PC-3 (cell line): Measurements from ENCODE around the gene OR2J1. TPM values are rescaled to one million over a fixed set of nuclear protein-coding genes. Genes with fewer than 3 reads are reported as not detected.
A peak's percentile ranks its signal among the peaks of the same experiment; 100 is the strongest.

Source experiments
- ATAC-seq: fragments of 200-7000 bp; cut with Tn5 transposase; 2 replicates; pipeline ENCODE4 v1.9.1; 2020; ENCODE audit warnings: mild to moderate bottlenecking, moderate library complexity
- BruUV-seq: library from RNA; stranded (reverse); fragments of 400-500 nt; replicated peaks from 2 replicates; lab custom pipeline; 2021; lab: Mats Ljungman, UMichigan
- CTCF ChIA-PET: fragments of 300-600 bp; sonication (Branson Sonifier 250); formaldehyde crosslinking; loops from one replicate; lab custom pipeline; 2022; ENCODE audit warnings: antibody characterized with exemption; lab: Charles Lee
- POLR2A ChIA-PET: fragments of 300-600 bp; sonication (Branson Sonifier 250); formaldehyde crosslinking; loops from one replicate; lab custom pipeline; 2022; ENCODE audit warnings: antibody characterized with exemption; ENCODE audit not compliant: unreplicated experiment; lab: Charles Lee
- DNase-seq: peaks from one replicate; pipeline ENCODE4 v3.0.0-alpha.2; 2015
- H2AFZ ChIP-seq: fragments of 300-600 bp; sonication (generic); 2 replicates; pipeline ENCODE4 v1.6.0; 2016; ENCODE audit warnings: antibody characterized with exemption, low read length
- H3F3A ChIP-seq: fragments of 300-600 bp; sonication (generic); one replicate; pipeline ENCODE4 v1.6.0; 2017; ENCODE audit warnings: antibody characterized with exemption, low read length, control low read depth, mild to moderate bottlenecking; ENCODE audit not compliant: unreplicated experiment
- H3K27ac ChIP-seq: fragments of 300-600 bp; sonication (generic); 2 replicates; pipeline ENCODE4 v1.5.1; 2016; ENCODE audit warnings: mild to moderate bottlenecking, low read length
- H3K27me3 ChIP-seq: fragments of 300-600 bp; sonication (generic); 2 replicates; pipeline ENCODE4 v1.6.1; 2016; ENCODE audit warnings: low read length, mixed read lengths
- H3K36me3 ChIP-seq: fragments of 300-600 bp; sonication (generic); 2 replicates; pipeline ENCODE4 v1.6.1; 2016; ENCODE audit warnings: low read depth, mixed run types, low read length, mixed read lengths
- H3K4me1 ChIP-seq: fragments of 300-600 bp; sonication (generic); 2 replicates; pipeline ENCODE4 v1.5.1; 2016; ENCODE audit warnings: low read length; ENCODE audit not compliant: insufficient read depth
- H3K4me2 ChIP-seq: fragments of 300-600 bp; sonication (generic); 2 replicates; pipeline ENCODE4 v1.6.0; 2016; ENCODE audit warnings: low read length
- H3K4me3 ChIP-seq: fragments of 300-600 bp; sonication (generic); 2 replicates; pipeline ENCODE4 v1.5.1; 2016; ENCODE audit warnings: mild to moderate bottlenecking, low read length, mixed read lengths
- H3K79me2 ChIP-seq: fragments of 300-600 bp; sonication (generic); 2 replicates; pipeline ENCODE4 v1.6.1; 2017; ENCODE audit warnings: low read length, mixed read lengths
- H3K9ac ChIP-seq: fragments of 300-600 bp; sonication (generic); 2 replicates; pipeline ENCODE4 v1.6.0; 2016; ENCODE audit warnings: mild to moderate bottlenecking, low read length
- H3K9me2 ChIP-seq: fragments of 300-600 bp; sonication (generic); replicated peaks from 2 replicates; pipeline ENCODE4 v1.6.1; 2016; ENCODE audit warnings: mixed run types, low read length, mixed read lengths
- H3K9me3 ChIP-seq: fragments of 300-600 bp; sonication (generic); 2 replicates; pipeline ENCODE4 v1.6.1; 2016; ENCODE audit warnings: low read length, mixed read lengths
- H4K20me1 ChIP-seq: fragments of 300-600 bp; sonication (generic); 2 replicates; pipeline ENCODE4 v1.6.1; 2016; ENCODE audit warnings: low read length, mixed read lengths
- EZH2 ChIP-seq: fragments of 300-600 bp; sonication (generic); IDR thresholded peaks from one replicate; pipeline ENCODE4 v1.6.1; 2017; ENCODE audit warnings: antibody characterized with exemption, mild to moderate bottlenecking, low read length; ENCODE audit not compliant: unreplicated experiment
- EZH2phosphoT487 ChIP-seq: fragments of 300-600 bp; sonication (generic); IDR thresholded peaks from 2 replicates; pipeline ENCODE4 v1.6.1; 2018; ENCODE audit warnings: mild to moderate bottlenecking, antibody characterized with exemption, low read length, borderline replicate concordance
- intact Hi-C: fragments of 100-400 bp; cut with micrococcal nuclease; formaldehyde crosslinking; loops from 2 replicates; pipeline ENCODE4 v1.9.0; 2023
- total RNA-seq: library from RNA; depleted of rRNA; stranded (reverse); fragments of >200 nt; gene quantifications from 2 replicates; pipeline ENCODE4 v1.2.3, GENCODE V29; 2014
- TF ChIP-seq, protein P1 (sequence below): fragments of 300-600 bp; sonication (generic); conservative IDR thresholded peaks from 2 replicates; pipeline ENCODE4 v1.5.1; 2017; ENCODE audit warnings: antibody characterized with exemption, low read depth, mild to moderate bottlenecking, low read length

OR2J1 gene
- total RNA-seq, 1 experiment from 2014 or later, result not detected

- Histone ChIP-seq H3F3A (no peaks in the 10 kb centered on the region), H3K27me3 (peaks cover 76% of the 10 kb centered on the region), H4K20me1 (no peaks in the 10 kb centered on the region), H3K4me2 (no peak overlapping the region), H3K79me2 (no peaks in the 10 kb centered on the region), H3K27ac (no peak overlapping the region), H3K9ac (no peak overlapping the region), H3K9me3 (no peaks in the 10 kb centered on the region), H3K9me2 (no peaks in the 10 kb centered on the region), H3K36me3 (no peaks in the 10 kb centered on the region), H3K4me3 (no peak overlapping the region), H3K4me1 (no peaks in the 10 kb centered on the region), H2AFZ (no peak overlapping the region)
- intact Hi-C loops, result no loop called here
- DNase-seq, result no peak
- ChIA-PET POLR2A (no interaction called here), CTCF (no interaction called here)
- ATAC-seq, result no peak
- TF ChIP-seq, protein P1, sequence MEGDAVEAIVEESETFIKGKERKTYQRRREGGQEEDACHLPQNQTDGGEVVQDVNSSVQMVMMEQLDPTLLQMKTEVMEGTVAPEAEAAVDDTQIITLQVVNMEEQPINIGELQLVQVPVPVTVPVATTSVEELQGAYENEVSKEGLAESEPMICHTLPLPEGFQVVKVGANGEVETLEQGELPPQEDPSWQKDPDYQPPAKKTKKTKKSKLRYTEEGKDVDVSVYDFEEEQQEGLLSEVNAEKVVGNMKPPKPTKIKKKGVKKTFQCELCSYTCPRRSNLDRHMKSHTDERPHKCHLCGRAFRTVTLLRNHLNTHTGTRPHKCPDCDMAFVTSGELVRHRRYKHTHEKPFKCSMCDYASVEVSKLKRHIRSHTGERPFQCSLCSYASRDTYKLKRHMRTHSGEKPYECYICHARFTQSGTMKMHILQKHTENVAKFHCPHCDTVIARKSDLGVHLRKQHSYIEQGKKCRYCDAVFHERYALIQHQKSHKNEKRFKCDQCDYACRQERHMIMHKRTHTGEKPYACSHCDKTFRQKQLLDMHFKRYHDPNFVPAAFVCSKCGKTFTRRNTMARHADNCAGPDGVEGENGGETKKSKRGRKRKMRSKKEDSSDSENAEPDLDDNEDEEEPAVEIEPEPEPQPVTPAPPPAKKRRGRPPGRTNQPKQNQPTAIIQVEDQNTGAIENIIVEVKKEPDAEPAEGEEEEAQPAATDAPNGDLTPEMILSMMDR, result no peak
- no peak for TF ChIP-seq EZH2
- no peak for TF ChIP-seq EZH2phosphoT487
- BruUV-seq, result no TSS peak
These were observed 30.2 kb downstream of the OR2J1 start for GRCh38 chr6:29129326-29130012.

- Histone ChIP-seq H3K9ac (no peak overlapping the region), H3K9me3 (no peaks in the 10 kb centered on the region), H3K27me3 (peaks cover 70% of the 10 kb centered on the region), H3K4me3 (no peak overlapping the region), H3K4me1 (no peaks in the 10 kb centered on the region), H2AFZ (no peak overlapping the region), H3F3A (no peaks in the 10 kb centered on the region), H3K36me3 (no peaks in the 10 kb centered on the region), H3K9me2 (no peaks in the 10 kb centered on the region), H4K20me1 (no peaks in the 10 kb centered on the region), H3K4me2 (no peak overlapping the region), H3K79me2 (no peaks in the 10 kb centered on the region), H3K27ac (no peak overlapping the region)
- ChIA-PET POLR2A (no interaction called here), CTCF (no interaction called here)
- TF ChIP-seq, protein P1, result no peak
- TF ChIP-seq EZH2, result no peak
- intact Hi-C loops, result no loop called here
- no peak for ATAC-seq
- no TSS peak for BruUV-seq
- DNase-seq, result no peak
These were observed 31.4 kb downstream of the OR2J1 start for GRCh38 chr6:29130644-29131043.

GRCh38 chr6:29131691-29132090 lies 32.4 kb downstream of the OR2J1 start:
- Histone ChIP-seq H3K79me2 (no peaks in the 10 kb centered on the region), H3F3A (no peaks in the 10 kb centered on the region), H3K27ac (no peak overlapping the region), H3K9me2 (no peaks in the 10 kb centered on the region), H2AFZ (no peak overlapping the region), H3K4me2 (no peak overlapping the region), H3K27me3 (peaks cover 62% of the 10 kb centered on the region), H3K36me3 (no peaks in the 10 kb centered on the region), H4K20me1 (no peaks in the 10 kb centered on the region), H3K4me3 (no peak overlapping the region), H3K4me1 (no peaks in the 10 kb centered on the region), H3K9ac (no peak overlapping the region), H3K9me3 (no peaks in the 10 kb centered on the region)
- intact Hi-C loops, result no loop called here
- POLR2A ChIA-PET, result no interaction called here
- TF ChIP-seq EZH2 (no peak), EZH2phosphoT487 (no peak)
- TF ChIP-seq, protein P1, result no peak
- no peak for ATAC-seq
- CTCF ChIA-PET, result no interaction called here
- DNase-seq, result peak; percentile 18
- BruUV-seq, result no TSS peak
